HEK293 (cell line): Measurements from ENCODE around the gene GOSR2.
A peak's percentile ranks its signal among the peaks of the same experiment; 100 is the strongest.

ENCODE experiments used
- AEBP2 ChIP-seq: fragments of 450-650 bp; formaldehyde crosslinking; IDR thresholded peaks from 2 replicates; pipeline ENCODE4 v1.5.1; 2016; ENCODE audit warnings: missing biosample characterization, missing genetic modification characterization, borderline replicate concordance
- GFI1B ChIP-seq: fragments of 450-650 bp; formaldehyde crosslinking; IDR thresholded peaks from 2 replicates; pipeline ENCODE4 v1.5.1; 2016; ENCODE audit warnings: missing biosample characterization, missing genetic modification characterization
- PATZ1 ChIP-seq: fragments of 450-650 bp; formaldehyde crosslinking; IDR thresholded peaks from 2 replicates; pipeline ENCODE4 v1.5.1; 2016; ENCODE audit warnings: missing biosample characterization, missing genetic modification characterization
- PRDM10 ChIP-seq: fragments of 450-650 bp; formaldehyde crosslinking; IDR thresholded peaks from 2 replicates; pipeline ENCODE4 v1.5.1; 2016; ENCODE audit warnings: missing biosample characterization, missing genetic modification characterization
- PRDM6 ChIP-seq: fragments of 450-650 bp; formaldehyde crosslinking; IDR thresholded peaks from 2 replicates; pipeline ENCODE4 v1.5.1; 2017; ENCODE audit warnings: missing biosample characterization, missing genetic modification characterization
- SALL2 ChIP-seq: fragments of 450-650 bp; formaldehyde crosslinking; IDR thresholded peaks from 2 replicates; pipeline ENCODE4 v1.5.0; 2017; ENCODE audit warnings: missing biosample characterization, mild to moderate bottlenecking, missing genetic modification characterization, borderline replicate concordance
- ZNF112 ChIP-seq: fragments of 450-650 bp; formaldehyde crosslinking; IDR thresholded peaks from 2 replicates; pipeline ENCODE4 v1.5.0; 2017; ENCODE audit warnings: missing biosample characterization, missing genetic modification characterization
- ZNF169 ChIP-seq: fragments of 450-650 bp; formaldehyde crosslinking; IDR thresholded peaks from 2 replicates; pipeline ENCODE4 v1.5.1; 2016; ENCODE audit warnings: missing biosample characterization, missing genetic modification characterization
- ZNF19 ChIP-seq: fragments of 450-650 bp; formaldehyde crosslinking; IDR thresholded peaks from 2 replicates; pipeline ENCODE4; 2016; ENCODE audit warnings: missing biosample characterization, missing genetic modification characterization, low read depth
- ZNF23 ChIP-seq: fragments of 450-650 bp; formaldehyde crosslinking; IDR thresholded peaks from 2 replicates; pipeline ENCODE4 v1.5.1; 2016; ENCODE audit warnings: missing biosample characterization, missing genetic modification characterization, borderline replicate concordance
- ZNF274 ChIP-seq, 2 experiments: fragments of 200-500 bp in 1 of 2; fragments of 450-650 bp in 1 of 2; sonication (Bioruptor generic) in 1 of 2; formaldehyde crosslinking in 1 of 2; IDR thresholded peaks; 2 replicates each; pipeline versions ENCODE4 v1.5.1 to v1.6.1; 2014 to 2016; ENCODE audit warnings: borderline replicate concordance in 1 of 2, inconsistent platforms in 1 of 2, low read length in 1 of 2, missing biosample characterization in 1 of 2, missing genetic modification characterization in 1 of 2
- ZNF37A ChIP-seq: fragments of 450-650 bp; IDR thresholded peaks from 2 replicates; pipeline ENCODE4 v1.5.1; 2018; ENCODE audit warnings: missing biosample characterization, missing genetic modification characterization
- ZNF624 ChIP-seq: fragments of 450-650 bp; formaldehyde crosslinking; IDR thresholded peaks from 2 replicates; pipeline ENCODE4 v1.5.1; 2017; ENCODE audit warnings: missing biosample characterization, missing genetic modification characterization
- ZNF654 ChIP-seq: fragments of 450-650 bp; formaldehyde crosslinking; IDR thresholded peaks from 2 replicates; pipeline ENCODE4 v1.5.1; 2016; ENCODE audit warnings: low read depth, missing biosample characterization, missing genetic modification characterization
- ZNF658 ChIP-seq: fragments of 450-650 bp; formaldehyde crosslinking; IDR thresholded peaks from 2 replicates; pipeline ENCODE4; 2016; ENCODE audit warnings: missing biosample characterization, missing genetic modification characterization
- ZNF768 ChIP-seq: fragments of 450-650 bp; formaldehyde crosslinking; IDR thresholded peaks from 2 replicates; pipeline ENCODE4 v1.5.1; 2018; ENCODE audit warnings: missing biosample characterization, mild to moderate bottlenecking, missing genetic modification characterization
- ZNF791 ChIP-seq: fragments of 450-650 bp; formaldehyde crosslinking; IDR thresholded peaks from 2 replicates; pipeline ENCODE4 v1.5.1; 2016; ENCODE audit warnings: missing biosample characterization, missing genetic modification characterization
- TF ChIP-seq, protein P1 (sequence below): fragments of 450-650 bp; formaldehyde crosslinking; IDR thresholded peaks from 2 replicates; pipeline ENCODE4 v1.5.1; 2016; ENCODE audit warnings: missing biosample characterization, missing genetic modification characterization
- TF ChIP-seq, protein P2 (sequence below): fragments of 450-650 bp; formaldehyde crosslinking; IDR thresholded peaks from 2 replicates; pipeline ENCODE4 v1.5.1; 2016; ENCODE audit warnings: missing biosample characterization, missing genetic modification characterization
- TF ChIP-seq, protein P3 (sequence below): fragments of 450-650 bp; formaldehyde crosslinking; IDR thresholded peaks from 2 replicates; pipeline ENCODE4 v1.5.1; 2016; ENCODE audit warnings: missing biosample characterization, missing genetic modification characterization
- TF ChIP-seq, protein P4 (sequence below): fragments of 450-650 bp; IDR thresholded peaks from 2 replicates; pipeline ENCODE4 v1.5.1; 2018; ENCODE audit warnings: missing biosample characterization, mild to moderate bottlenecking, missing genetic modification characterization

GOSR2 gene

GRCh38 chr17:46942441-46943217 is 19.7 kb downstream of the GOSR2 start (continued):
- TF ChIP-seq, protein P1, sequence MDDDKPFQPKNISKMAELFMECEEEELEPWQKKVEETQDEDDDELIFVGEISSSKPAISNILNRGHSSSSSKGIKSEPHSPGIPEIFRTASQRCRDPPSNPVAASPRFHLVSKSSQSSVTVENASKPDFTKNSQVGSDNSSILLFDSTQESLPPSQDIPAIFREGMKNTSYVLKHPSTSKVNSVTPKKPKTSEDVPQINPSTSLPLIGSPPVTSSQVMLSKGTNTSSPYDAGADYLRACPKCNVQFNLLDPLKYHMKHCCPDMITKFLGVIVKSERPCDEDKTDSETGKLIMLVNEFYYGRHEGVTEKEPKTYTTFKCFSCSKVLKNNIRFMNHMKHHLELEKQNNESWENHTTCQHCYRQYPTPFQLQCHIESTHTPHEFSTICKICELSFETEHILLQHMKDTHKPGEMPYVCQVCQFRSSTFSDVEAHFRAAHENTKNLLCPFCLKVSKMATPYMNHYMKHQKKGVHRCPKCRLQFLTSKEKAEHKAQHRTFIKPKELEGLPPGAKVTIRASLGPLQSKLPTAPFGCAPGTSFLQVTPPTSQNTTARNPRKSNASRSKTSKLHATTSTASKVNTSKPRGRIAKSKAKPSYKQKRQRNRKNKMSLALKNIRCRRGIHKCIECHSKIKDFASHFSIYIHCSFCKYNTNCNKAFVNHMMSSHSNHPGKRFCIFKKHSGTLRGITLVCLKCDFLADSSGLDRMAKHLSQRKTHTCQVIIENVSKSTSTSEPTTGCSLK (tag by site-specific recombination): no peak
- TF ChIP-seq ZNF274 (IDR thresholded peaks at IDR 0.05; ENCODE audit: low read length) (no peak), ZNF274 (tag by site-specific recombination; IDR thresholded peaks at IDR 0.05; ENCODE audit: borderline replicate concordance) (no peak), ZNF37A (no peak), ZNF169 (tag by site-specific recombination) (no peak), PRDM10 (tag by site-specific recombination) (no peak), AEBP2 (no peak), GFI1B (tag by site-specific recombination) (no peak), SALL2 (tag by site-specific recombination) (no peak), ZNF19 (tag by site-specific recombination) (no peak), PATZ1 (no peak), ZNF624 (tag by site-specific recombination) (no peak), ZNF112 (no peak), ZNF654 (peak; percentile 86), ZNF768 (tag by site-specific recombination) (no peak), ZNF23 (tag by site-specific recombination) (no peak), ZNF791 (tag by site-specific recombination) (no peak), ZNF658 (tag by site-specific recombination) (no peak), PRDM6 (tag by site-specific recombination) (no peak)
- TF ChIP-seq, protein P2, sequence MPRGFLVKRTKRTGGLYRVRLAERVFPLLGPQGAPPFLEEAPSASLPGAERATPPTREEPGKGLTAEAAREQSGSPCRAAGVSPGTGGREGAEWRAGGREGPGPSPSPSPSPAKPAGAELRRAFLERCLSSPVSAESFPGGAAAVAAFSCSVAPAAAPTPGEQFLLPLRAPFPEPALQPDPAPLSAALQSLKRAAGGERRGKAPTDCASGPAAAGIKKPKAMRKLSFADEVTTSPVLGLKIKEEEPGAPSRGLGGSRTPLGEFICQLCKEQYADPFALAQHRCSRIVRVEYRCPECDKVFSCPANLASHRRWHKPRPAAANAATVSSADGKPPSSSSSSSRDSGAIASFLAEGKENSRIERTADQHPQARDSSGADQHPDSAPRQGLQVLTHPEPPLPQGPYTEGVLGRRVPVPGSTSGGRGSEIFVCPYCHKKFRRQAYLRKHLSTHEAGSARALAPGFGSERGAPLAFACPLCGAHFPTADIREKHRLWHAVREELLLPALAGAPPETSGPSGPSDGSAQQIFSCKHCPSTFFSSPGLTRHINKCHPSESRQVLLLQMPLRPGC (tag by site-specific recombination): no peak
- TF ChIP-seq, protein P3, sequence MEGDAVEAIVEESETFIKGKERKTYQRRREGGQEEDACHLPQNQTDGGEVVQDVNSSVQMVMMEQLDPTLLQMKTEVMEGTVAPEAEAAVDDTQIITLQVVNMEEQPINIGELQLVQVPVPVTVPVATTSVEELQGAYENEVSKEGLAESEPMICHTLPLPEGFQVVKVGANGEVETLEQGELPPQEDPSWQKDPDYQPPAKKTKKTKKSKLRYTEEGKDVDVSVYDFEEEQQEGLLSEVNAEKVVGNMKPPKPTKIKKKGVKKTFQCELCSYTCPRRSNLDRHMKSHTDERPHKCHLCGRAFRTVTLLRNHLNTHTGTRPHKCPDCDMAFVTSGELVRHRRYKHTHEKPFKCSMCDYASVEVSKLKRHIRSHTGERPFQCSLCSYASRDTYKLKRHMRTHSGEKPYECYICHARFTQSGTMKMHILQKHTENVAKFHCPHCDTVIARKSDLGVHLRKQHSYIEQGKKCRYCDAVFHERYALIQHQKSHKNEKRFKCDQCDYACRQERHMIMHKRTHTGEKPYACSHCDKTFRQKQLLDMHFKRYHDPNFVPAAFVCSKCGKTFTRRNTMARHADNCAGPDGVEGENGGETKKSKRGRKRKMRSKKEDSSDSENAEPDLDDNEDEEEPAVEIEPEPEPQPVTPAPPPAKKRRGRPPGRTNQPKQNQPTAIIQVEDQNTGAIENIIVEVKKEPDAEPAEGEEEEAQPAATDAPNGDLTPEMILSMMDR (tag by site-specific recombination): peak; percentile 81
- TF ChIP-seq, protein P4, sequence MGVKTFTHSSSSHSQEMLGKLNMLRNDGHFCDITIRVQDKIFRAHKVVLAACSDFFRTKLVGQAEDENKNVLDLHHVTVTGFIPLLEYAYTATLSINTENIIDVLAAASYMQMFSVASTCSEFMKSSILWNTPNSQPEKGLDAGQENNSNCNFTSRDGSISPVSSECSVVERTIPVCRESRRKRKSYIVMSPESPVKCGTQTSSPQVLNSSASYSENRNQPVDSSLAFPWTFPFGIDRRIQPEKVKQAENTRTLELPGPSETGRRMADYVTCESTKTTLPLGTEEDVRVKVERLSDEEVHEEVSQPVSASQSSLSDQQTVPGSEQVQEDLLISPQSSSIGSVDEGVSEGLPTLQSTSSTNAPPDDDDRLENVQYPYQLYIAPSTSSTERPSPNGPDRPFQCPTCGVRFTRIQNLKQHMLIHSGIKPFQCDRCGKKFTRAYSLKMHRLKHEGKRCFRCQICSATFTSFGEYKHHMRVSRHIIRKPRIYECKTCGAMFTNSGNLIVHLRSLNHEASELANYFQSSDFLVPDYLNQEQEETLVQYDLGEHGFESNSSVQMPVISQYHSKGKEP (tag by site-specific recombination): no peak
